Esophagus squamous epithelium (tissue), 5 donors: ENCODE data around the gene TTC3. TPM values are rescaled to one million over a fixed set of nuclear protein-coding genes. Genes with fewer than 3 reads are reported as not detected.

Experiments used
- DNase-seq: peaks from one replicate; lab custom pipeline; 2025; lab: John Stamatoyannopoulos, UW
- H3K27ac ChIP-seq, 4 donors: fragments of 200-600 bp; sonication (generic); one replicate each; pipeline ENCODE4 v1.5.1; 2016 to 2019; ENCODE audit warnings: mild to moderate bottlenecking in 1 of 4
- H3K27me3 ChIP-seq, 4 donors: fragments of 200-600 bp; sonication (generic); 1 replicate in 3 of 4; 2 replicates in 1 of 4; pipeline versions ENCODE4 v1.5.1 to v1.6.0; 2017 to 2021; ENCODE audit warnings: antibody characterized with exemption in 1 of 4
- H3K36me3 ChIP-seq, 3 donors: fragments of 200-600 bp; sonication (generic); one replicate each; pipeline ENCODE4 v1.5.1; 2016 to 2019
- H3K4me1 ChIP-seq, 3 donors: fragments of 200-600 bp; sonication (generic); one replicate each; pipeline ENCODE4 v1.5.1; 2017 to 2019
- H3K4me3 ChIP-seq, 4 donors: fragments of 200-600 bp; sonication (generic); 1 replicate in 3 of 4; 2 replicates in 1 of 4; pipeline ENCODE4 v1.5.1; 2016 to 2019; ENCODE audit warnings: mild to moderate bottlenecking in 2 of 4, moderate library complexity in 1 of 4
- H3K9me3 ChIP-seq, 3 donors: fragments of 200-600 bp; sonication (generic); one replicate each; pipeline ENCODE4 v1.5.1; 2016 to 2019
- POLR2A ChIP-seq, 4 donors: fragments of 450-650 bp; IDR thresholded peaks; one replicate each; pipeline ENCODE4 v1.6.1; 2017; ENCODE audit warnings: antibody characterized with exemption in 4 of 4, mild to moderate bottlenecking in 4 of 4, moderate library complexity in 3 of 4
- WGBS, 2 donors: methylation state at CpG; one replicate each; pipeline ENCODE4 v1.1.5; 2018; 5-methylcytosine and 5-hydroxymethylcytosine counted together
- intact Hi-C: fragments of 100-400 bp; cut with DNase I; formaldehyde crosslinking; loops from one replicate; pipeline ENCODE4 v1.15.0; 2022
- small RNA-seq, 4 donors: library from RNA; depleted of rRNA; stranded (forward); fragments of <200 nt; gene quantifications; one replicate each; pipeline ENCODE3, GENCODE V24; 2016
- total RNA-seq, 4 donors: library from RNA; depleted of rRNA; stranded (reverse); fragments of >200 nt; gene quantifications; one replicate each; pipeline ENCODE4 v1.1.0, GENCODE V29; 2016
- TF ChIP-seq, protein P1 (sequence below), 6 experiments: fragments of 450-650 bp in 4 of 6; fragments of 200-600 bp in 2 of 6; sonication (generic) in 2 of 6; IDR thresholded peaks; one replicate each; pipeline ENCODE4 v1.5.1; 2016 to 2019; ENCODE audit warnings: antibody characterized with exemption in 6 of 6, mild to moderate bottlenecking in 4 of 6, moderate library complexity in 4 of 6
- donor health status: DM: yes; HTN: yes; CAD: no.

The TTC3 gene
- total RNA-seq, 4 donors from 2014 or later: 41.2 to 80.1 (median 64.1) TPM

DNA sequence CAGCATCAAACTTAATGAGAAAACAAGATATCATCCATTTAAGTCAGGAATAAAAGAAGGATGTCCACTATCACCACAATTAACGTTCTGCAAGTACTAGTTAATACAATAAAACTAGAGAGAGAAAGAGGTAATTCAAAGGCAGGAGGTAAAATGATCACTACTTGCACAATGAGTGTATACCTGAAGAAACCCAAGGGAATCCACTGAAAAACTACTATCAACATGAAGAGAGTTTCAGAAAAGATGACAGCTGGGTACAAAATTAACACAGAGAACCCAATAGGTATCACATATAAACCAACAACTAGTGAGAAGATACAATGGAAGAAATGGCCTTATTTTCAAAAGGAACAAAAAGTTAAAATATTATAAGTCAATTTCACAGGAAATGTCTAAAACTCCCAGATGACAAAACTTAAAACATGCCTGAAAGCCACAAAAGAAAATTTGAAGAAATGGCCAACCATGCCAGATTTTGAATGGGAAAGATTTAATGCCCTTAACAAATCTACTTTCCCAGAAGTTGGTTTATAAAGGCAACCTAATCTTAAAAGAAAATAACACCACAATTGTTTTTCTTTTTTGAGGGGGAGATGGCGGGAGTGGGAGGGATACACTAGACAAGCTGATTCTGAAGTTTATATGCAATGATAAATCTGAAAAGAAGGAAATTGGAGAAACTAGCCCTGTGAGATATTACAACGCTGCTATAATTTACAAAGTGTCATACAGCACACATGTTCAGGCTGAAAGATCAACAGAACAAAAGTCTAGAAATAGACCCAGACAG, 176.3 kb downstream of the TTC3 start:
- no peaks in the 10 kb centered on the region for H3K9me3 ChIP-seq
- intact Hi-C loops: no loop called here
- TF ChIP-seq, protein P1, sequence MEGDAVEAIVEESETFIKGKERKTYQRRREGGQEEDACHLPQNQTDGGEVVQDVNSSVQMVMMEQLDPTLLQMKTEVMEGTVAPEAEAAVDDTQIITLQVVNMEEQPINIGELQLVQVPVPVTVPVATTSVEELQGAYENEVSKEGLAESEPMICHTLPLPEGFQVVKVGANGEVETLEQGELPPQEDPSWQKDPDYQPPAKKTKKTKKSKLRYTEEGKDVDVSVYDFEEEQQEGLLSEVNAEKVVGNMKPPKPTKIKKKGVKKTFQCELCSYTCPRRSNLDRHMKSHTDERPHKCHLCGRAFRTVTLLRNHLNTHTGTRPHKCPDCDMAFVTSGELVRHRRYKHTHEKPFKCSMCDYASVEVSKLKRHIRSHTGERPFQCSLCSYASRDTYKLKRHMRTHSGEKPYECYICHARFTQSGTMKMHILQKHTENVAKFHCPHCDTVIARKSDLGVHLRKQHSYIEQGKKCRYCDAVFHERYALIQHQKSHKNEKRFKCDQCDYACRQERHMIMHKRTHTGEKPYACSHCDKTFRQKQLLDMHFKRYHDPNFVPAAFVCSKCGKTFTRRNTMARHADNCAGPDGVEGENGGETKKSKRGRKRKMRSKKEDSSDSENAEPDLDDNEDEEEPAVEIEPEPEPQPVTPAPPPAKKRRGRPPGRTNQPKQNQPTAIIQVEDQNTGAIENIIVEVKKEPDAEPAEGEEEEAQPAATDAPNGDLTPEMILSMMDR (IDR thresholded peaks at IDR 0.05): no peak
- TF ChIP-seq POLR2A (IDR thresholded peaks at IDR 0.05): no peak
- H3K36me3 ChIP-seq: peaks cover 0 to 5% (median 0%) of the 10 kb centered on the region in 3 donors
- no peak overlapping the region for H3K27ac ChIP-seq
- no peaks in the 10 kb centered on the region for H3K27me3 ChIP-seq
- H3K4me3 ChIP-seq: no peak overlapping the region
- peaks cover 0 to 10% (median 0%) of the 10 kb centered on the region in 3 donors for H3K4me1 ChIP-seq
- WGBS, 2 donors: 82% methylated on average over 3 of the region's 3 CpGs
- no peak for DNase-seq

DNA sequence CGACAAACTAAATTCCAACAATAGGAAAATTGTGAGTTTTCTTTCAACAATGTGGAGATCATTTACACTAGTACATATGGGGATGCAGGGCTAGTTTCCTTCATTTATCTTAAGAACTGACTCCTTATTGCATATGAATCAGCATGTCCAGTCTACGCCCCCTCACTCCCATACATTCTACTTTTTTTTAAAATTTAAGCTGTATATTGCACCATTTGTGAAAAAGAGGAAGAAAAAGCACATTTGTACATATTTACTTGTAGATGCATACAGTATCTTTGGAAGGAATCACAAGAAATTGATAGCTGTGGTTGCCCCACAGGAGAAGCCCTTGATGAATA, 178.2 kb downstream of the TTC3 start:
- Histone ChIP-seq H3K27ac (no peak overlapping the region), H3K36me3 (no peaks in the 10 kb centered on the region), H3K27me3 (no peaks in the 10 kb centered on the region), H3K4me3 (no peak overlapping the region), H3K4me1 (no peaks in the 10 kb centered on the region), H3K9me3 (no peaks in the 10 kb centered on the region)
- intact Hi-C loops: no loop called here
- 71 to 83% methylated on average over 2 of the region's 2 CpGs for WGBS, 2 donors
- TF ChIP-seq POLR2A (IDR thresholded peaks at IDR 0.05): no peak
- TF ChIP-seq, protein P1 (IDR thresholded peaks at IDR 0.05): no peak
- DNase-seq: no peak

Small RNA genes within 50 kb of the gene (small RNA-seq; reads per million reads assigned to genes)
- gene RN7SL678P (0 reads per million in 4 donors), gene RNU6-696P (0 reads per million in 4 donors)

Other genes starting within 250 kb of the TTC3 start
- 10 to 100 TPM in 3 of 4 donors, 1 to 10 TPM in 1; 6.3 to 19.5 (median 13.5) TPM for gene HLCS, start 106.6 kb upstream of the TTC3 start, total RNA-seq
- gene RIPPLY3, start 66.6 kb upstream of the TTC3 start, total RNA-seq: under 1 TPM in 3 of 4 donors, not detected in 1; 0.40 to 0.57 (median 0.47) TPM
- gene PIGP, start 183 bp upstream of the TTC3 start, total RNA-seq: 10 to 100 TPM in 3 of 4 donors, 1 to 10 TPM in 1; 9.0 to 15.4 (median 11.4) TPM
- 10 to 100 TPM; 35.6 to 58.0 (median 44.0) TPM for gene VPS26C, start 194.1 kb downstream of the TTC3 start, total RNA-seq